Measurements from ENCODE around the gene SLC34A1.
"Not testable (repeated sequence)": the region's sequence is repeated elsewhere in the genome, so short reads cannot be mapped to it uniquely, and the experiment has no call there.

The SLC34A1 gene

DNA sequence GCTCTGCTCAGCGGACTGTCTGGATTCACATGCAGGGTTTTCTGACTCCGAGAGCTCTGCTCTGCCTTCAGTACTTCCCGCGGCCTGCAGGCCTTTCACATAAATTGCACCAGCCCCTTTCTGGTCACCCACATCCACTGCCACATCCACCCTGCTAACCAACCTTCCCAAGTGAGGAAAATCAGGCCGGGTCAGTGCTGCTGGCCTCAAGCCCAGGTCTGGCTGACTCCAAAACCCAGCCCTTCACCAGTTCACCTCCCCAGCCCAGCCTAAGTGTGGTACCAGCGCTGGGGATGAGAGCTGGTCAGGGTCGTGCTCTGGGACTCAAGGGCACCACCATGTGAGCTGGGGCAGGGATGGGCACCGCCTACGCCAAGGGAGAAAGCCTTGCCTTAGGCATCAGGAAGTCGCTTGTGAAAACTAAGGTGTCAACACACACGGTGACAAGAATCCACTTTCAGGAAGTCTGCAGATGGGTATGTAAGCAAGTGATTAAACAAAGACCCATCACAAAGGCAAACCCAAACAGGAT lies 45.1 kb upstream of the SLC34A1 start:
- Histone ChIP-seq H4K20me1 (ENCODE audit: low read depth, low read length) (no peaks in the 10 kb centered on the region; the same call in 1 of the 2 replicates), H3K4me3 (ENCODE audit: insufficient read depth, low read length, poor library complexity, severe bottlenecking) (no peak overlapping the region), H3K9me2 (replicated peaks; ENCODE audit: insufficient read depth, low read length) (no peaks in the 10 kb centered on the region), H3F3A (ENCODE audit: insufficient read depth) (no peaks in the 10 kb centered on the region), H3K9me3 (ENCODE audit: insufficient read depth, low read length) (no peaks in the 10 kb centered on the region), H2AFZ (ENCODE audit: low read depth, low read length, severe bottlenecking) (no peak overlapping the region), H3K27me3 (ENCODE audit: low read length) (no peaks in the 10 kb centered on the region), H3K4me2 (ENCODE audit: low read depth, low read length, poor library complexity, severe bottlenecking) (no peak overlapping the region), H3K36me3 (ENCODE audit: low read length) (peaks cover 9% of the 10 kb centered on the region; the same call in 1 of the 2 replicates), H3K27ac (ENCODE audit: low read depth, low read length) (no peak overlapping the region), H3K9ac (ENCODE audit: low read length) (no peak overlapping the region), H3K79me2 (ENCODE audit: insufficient read depth, low read length) (peaks cover 44% of the 10 kb centered on the region)
- TF ChIP-seq, protein P1, sequence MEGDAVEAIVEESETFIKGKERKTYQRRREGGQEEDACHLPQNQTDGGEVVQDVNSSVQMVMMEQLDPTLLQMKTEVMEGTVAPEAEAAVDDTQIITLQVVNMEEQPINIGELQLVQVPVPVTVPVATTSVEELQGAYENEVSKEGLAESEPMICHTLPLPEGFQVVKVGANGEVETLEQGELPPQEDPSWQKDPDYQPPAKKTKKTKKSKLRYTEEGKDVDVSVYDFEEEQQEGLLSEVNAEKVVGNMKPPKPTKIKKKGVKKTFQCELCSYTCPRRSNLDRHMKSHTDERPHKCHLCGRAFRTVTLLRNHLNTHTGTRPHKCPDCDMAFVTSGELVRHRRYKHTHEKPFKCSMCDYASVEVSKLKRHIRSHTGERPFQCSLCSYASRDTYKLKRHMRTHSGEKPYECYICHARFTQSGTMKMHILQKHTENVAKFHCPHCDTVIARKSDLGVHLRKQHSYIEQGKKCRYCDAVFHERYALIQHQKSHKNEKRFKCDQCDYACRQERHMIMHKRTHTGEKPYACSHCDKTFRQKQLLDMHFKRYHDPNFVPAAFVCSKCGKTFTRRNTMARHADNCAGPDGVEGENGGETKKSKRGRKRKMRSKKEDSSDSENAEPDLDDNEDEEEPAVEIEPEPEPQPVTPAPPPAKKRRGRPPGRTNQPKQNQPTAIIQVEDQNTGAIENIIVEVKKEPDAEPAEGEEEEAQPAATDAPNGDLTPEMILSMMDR (IDR thresholded peaks at IDR 0.05; ENCODE audit: insufficient read depth, low read length, poor library complexity, severe bottlenecking) = no peak
- no peak for TF ChIP-seq EZH2phosphoT487 (conservative IDR thresholded peaks at IDR 0.05; ENCODE audit: low read length)

DNA sequence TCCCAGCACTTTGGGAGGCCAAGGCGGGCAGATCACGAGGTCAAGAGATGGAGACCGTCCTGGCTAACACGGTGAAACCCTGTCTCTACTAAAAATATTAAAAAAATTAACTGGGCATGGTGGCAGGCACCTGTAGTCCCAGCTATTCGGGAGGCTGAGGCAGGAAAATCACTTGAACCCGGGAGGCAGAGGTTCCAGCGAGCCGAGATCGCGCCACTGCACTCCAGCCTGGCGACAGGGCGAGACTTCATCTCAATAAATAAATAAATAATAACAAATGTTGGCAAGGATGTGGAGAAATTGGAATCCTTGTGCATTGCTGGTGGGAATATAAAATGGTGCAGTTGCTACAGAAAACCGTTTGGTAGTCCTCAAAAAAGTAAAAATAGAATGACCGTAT lies 41.2 kb upstream of the SLC34A1 start:
- not testable (repeated sequence) for H3K9me3 ChIP-seq (ENCODE audit: insufficient read depth, low read length)

DNA sequence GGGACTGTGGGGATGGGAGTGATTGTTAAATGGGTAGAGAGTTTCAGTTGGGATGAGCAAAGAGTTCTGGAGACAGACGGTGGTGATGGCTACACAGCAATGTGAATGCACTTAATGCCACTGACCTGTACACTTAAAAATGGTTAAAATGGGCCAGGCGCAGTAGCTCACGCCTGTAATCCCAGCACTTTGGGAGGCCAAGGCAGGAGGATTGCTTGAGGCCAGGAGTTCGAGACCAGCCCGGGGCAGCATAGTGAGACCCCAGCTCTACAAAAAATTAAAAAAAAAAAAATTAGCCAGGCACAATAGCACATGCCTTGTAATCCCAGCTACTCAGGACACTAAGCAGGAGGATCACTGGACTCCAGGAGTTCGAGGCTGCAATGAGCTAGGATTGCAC lies 40.5 kb upstream of the SLC34A1 start:
- peaks cover 83% of the 10 kb centered on the region for H3K79me2 ChIP-seq (ENCODE audit: insufficient read depth, low read length)
- peaks cover 15% of the 10 kb centered on the region; the same call in 1 of the 2 replicates for H3K36me3 ChIP-seq (ENCODE audit: low read length)
- H3K4me3 ChIP-seq (ENCODE audit: insufficient read depth, low read length, poor library complexity, severe bottlenecking) = no peak overlapping the region

More for the DNA sequence above, 41.2 kb upstream of the SLC34A1 start:
- not testable (repeated sequence) for H3F3A ChIP-seq (ENCODE audit: insufficient read depth); H3K9ac ChIP-seq (ENCODE audit: low read length); H4K20me1 ChIP-seq (ENCODE audit: low read depth, low read length); H3K27ac ChIP-seq (ENCODE audit: low read depth, low read length); H3K27me3 ChIP-seq (ENCODE audit: low read length); H3K4me2 ChIP-seq (ENCODE audit: low read depth, low read length, poor library complexity, severe bottlenecking); H2AFZ ChIP-seq (ENCODE audit: low read depth, low read length, severe bottlenecking); H3K9me2 ChIP-seq (replicated peaks; ENCODE audit: insufficient read depth, low read length); H3K4me3 ChIP-seq (ENCODE audit: insufficient read depth, low read length, poor library complexity, severe bottlenecking)
- Histone ChIP-seq H3K36me3 (ENCODE audit: low read length) (peaks cover 14% of the 10 kb centered on the region; the same call in 1 of the 2 replicates), H3K79me2 (ENCODE audit: insufficient read depth, low read length) (peaks cover 77% of the 10 kb centered on the region)

DNA sequence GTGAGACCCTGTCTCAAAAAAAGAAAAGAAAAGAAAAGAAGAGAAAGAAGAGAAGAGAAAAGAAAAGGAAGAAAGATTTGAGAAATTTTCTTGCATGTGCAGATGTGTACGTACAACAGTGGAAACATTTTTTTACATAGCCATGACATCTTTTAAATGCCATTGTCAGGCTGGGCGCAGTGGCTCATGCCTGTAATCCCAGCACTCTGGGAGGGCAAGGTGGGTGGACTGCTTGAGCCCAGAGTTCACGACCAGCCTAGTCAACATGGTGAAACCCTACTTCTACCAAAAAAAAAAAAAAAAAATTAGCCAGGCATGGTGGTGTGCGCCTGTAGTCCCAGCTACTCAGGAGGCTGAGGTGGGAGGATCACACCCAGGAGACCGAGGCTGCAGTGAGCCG lies 39.3 kb upstream of the SLC34A1 start:
- Histone ChIP-seq H3K9ac (ENCODE audit: low read length) (no peak overlapping the region), H4K20me1 (ENCODE audit: low read depth, low read length) (no peaks in the 10 kb centered on the region; the same call in 1 of the 2 replicates), H2AFZ (ENCODE audit: low read depth, low read length, severe bottlenecking) (no peak overlapping the region), H3K27ac (ENCODE audit: low read depth, low read length) (no peak overlapping the region), H3K9me3 (ENCODE audit: insufficient read depth, low read length) (no peaks in the 10 kb centered on the region), H3K36me3 (ENCODE audit: low read length) (peaks cover 15% of the 10 kb centered on the region; the same call in 1 of the 2 replicates), H3K79me2 (ENCODE audit: insufficient read depth, low read length) (peaks cover 83% of the 10 kb centered on the region), H3K27me3 (ENCODE audit: low read length) (no peaks in the 10 kb centered on the region), H3K4me2 (ENCODE audit: low read depth, low read length, poor library complexity, severe bottlenecking) (no peak overlapping the region), H3K9me2 (replicated peaks; ENCODE audit: insufficient read depth, low read length) (no peaks in the 10 kb centered on the region), H3F3A (ENCODE audit: insufficient read depth) (no peaks in the 10 kb centered on the region), H3K4me3 (ENCODE audit: insufficient read depth, low read length, poor library complexity, severe bottlenecking) (no peak overlapping the region)
- TF ChIP-seq, protein P1 (IDR thresholded peaks at IDR 0.05; ENCODE audit: insufficient read depth, low read length, poor library complexity, severe bottlenecking) = no peak
- TF ChIP-seq EZH2phosphoT487 (conservative IDR thresholded peaks at IDR 0.05; ENCODE audit: low read length) = no peak

More for the DNA sequence above, 40.5 kb upstream of the SLC34A1 start:
- H3K9ac ChIP-seq (ENCODE audit: low read length) = no peak overlapping the region
- no peaks in the 10 kb centered on the region for H3K27me3 ChIP-seq (ENCODE audit: low read length)
- no peaks in the 10 kb centered on the region for H3F3A ChIP-seq (ENCODE audit: insufficient read depth)
- no peak overlapping the region for H3K4me2 ChIP-seq (ENCODE audit: low read depth, low read length, poor library complexity, severe bottlenecking)
- H4K20me1 ChIP-seq (ENCODE audit: low read depth, low read length) = no peaks in the 10 kb centered on the region; the same call in 1 of the 2 replicates
- H3K27ac ChIP-seq (ENCODE audit: low read depth, low read length) = no peak overlapping the region
- TF ChIP-seq EZH2phosphoT487 (conservative IDR thresholded peaks at IDR 0.05; ENCODE audit: low read length) = no peak
- TF ChIP-seq, protein P1 (IDR thresholded peaks at IDR 0.05; ENCODE audit: insufficient read depth, low read length, poor library complexity, severe bottlenecking) = no peak
- no peaks in the 10 kb centered on the region for H3K9me2 ChIP-seq (replicated peaks; ENCODE audit: insufficient read depth, low read length)
- H2AFZ ChIP-seq (ENCODE audit: low read depth, low read length, severe bottlenecking) = no peak overlapping the region
- no peaks in the 10 kb centered on the region for H3K9me3 ChIP-seq (ENCODE audit: insufficient read depth, low read length)

All from SU-DHL-6 (cell line).